Measurements from ENCODE around the gene HAPSTR1. TPM values are rescaled to one million over a fixed set of nuclear protein-coding genes. Genes with fewer than 3 reads are reported as not detected.

HAPSTR1 gene
- total RNA-seq, 1 experiment from 2014 or later: 88.9 TPM

DNA sequence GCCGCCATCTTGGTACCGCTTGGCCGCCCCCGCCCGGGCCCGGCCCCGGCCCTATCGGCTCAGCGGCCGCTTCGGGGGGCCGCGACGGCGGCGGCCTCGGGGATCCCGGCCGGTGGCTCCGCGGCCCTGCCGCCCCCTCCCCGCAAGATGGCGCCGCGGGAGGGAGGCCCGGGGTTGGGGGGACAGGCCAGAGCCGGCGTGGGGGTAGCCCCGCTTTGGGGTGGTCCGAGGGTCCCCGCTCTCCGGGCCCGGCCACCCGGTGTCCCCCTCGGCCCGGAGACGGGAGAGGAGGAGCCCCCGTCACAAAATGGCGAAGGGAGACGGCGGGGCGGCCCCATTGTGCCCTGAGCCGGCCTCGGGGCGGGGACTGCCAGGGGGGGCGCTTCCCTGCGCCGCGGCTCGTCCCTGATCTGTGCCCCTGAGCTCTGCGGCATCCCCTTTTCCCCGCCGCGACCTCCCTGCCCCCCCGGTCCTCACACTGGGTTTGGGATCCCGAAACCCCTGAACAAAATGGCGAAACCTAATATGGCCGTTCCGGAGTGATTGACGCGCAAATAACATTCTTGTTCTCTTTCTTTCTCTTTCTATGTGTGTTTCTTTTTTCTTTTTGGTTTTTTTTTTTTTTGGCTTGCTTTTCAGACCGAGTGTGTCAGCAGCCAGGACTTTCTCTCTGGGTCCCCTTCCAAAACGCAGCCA is 986 bp downstream of the HAPSTR1 start:
- no TSS peak for BruUV-seq (replicated peaks)
- intact Hi-C loops (cut with micrococcal nuclease): loop anchor here (5.0 to 10.0 kb wide), 2 partner anchors 35 to 158 kb away; no protein-coding TSS in a partner anchor
- Mint-ChIP-seq H3K9me3 (ENCODE audit: unreplicated experiment) (no peaks in the 10 kb centered on the region), H3K4me3 (ENCODE audit: unreplicated experiment) (peak overlapping the region; percentile 87), H3K27ac (ENCODE audit: low read depth, unreplicated experiment) (peak overlapping the region; percentile 95), H3K36me3 (ENCODE audit: insufficient read depth, unreplicated experiment) (peaks cover 54% of the 10 kb centered on the region), H3K27me3 (ENCODE audit: insufficient read depth, unreplicated experiment) (no peaks in the 10 kb centered on the region), H3K4me1 (ENCODE audit: insufficient read depth, unreplicated experiment) (peaks cover 31% of the 10 kb centered on the region)
- TF ChIP-seq, protein P1, sequence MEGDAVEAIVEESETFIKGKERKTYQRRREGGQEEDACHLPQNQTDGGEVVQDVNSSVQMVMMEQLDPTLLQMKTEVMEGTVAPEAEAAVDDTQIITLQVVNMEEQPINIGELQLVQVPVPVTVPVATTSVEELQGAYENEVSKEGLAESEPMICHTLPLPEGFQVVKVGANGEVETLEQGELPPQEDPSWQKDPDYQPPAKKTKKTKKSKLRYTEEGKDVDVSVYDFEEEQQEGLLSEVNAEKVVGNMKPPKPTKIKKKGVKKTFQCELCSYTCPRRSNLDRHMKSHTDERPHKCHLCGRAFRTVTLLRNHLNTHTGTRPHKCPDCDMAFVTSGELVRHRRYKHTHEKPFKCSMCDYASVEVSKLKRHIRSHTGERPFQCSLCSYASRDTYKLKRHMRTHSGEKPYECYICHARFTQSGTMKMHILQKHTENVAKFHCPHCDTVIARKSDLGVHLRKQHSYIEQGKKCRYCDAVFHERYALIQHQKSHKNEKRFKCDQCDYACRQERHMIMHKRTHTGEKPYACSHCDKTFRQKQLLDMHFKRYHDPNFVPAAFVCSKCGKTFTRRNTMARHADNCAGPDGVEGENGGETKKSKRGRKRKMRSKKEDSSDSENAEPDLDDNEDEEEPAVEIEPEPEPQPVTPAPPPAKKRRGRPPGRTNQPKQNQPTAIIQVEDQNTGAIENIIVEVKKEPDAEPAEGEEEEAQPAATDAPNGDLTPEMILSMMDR (IDR thresholded peaks at IDR 0.05; ENCODE audit: unreplicated experiment): peak; percentile 6
- CTCF ChIA-PET: interaction anchor here (0.6 to 1.8 kb wide), 8 partner anchors 8 to 96 kb away, joined by 3 to 8 read pairs (median 4); no protein-coding TSS in a partner anchor
- no peak for DNase-seq (ENCODE audit: unreplicated experiment)
- POLR2A ChIA-PET: interaction anchor here (0.7 to 4.6 kb wide), 12 partner anchors 9 to 224 kb away, joined by 3 to 63 read pairs (median 5); partner anchors contain the start of genes CARHSP1 and USP7

DNA sequence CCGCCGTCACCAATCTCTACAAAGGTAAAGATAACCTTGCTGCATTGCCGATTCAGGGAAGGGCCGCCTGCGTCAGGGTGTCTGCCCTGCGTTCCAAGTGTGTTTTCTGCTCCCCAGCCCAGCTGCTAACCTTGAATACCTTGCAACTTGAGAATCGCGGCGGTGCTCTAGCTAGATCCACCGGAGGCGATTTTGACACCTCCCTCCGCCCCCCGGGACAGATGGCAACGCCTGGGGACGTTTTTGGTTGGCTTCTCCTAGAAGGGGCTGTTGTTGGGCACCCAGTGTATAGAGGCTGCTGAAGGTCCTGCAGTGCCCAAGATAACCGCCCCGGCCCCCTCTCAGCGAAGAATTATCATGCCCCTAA is 1.5 kb downstream of the HAPSTR1 start:
- intact Hi-C loops (cut with micrococcal nuclease): loop anchor here (5.0 to 10.0 kb wide), 2 partner anchors 34 to 158 kb away; no protein-coding TSS in a partner anchor
- no peak for DNase-seq (ENCODE audit: unreplicated experiment)
- Mint-ChIP-seq H3K4me3 (ENCODE audit: unreplicated experiment) (peak overlapping the region; percentile 87), H3K27ac (ENCODE audit: low read depth, unreplicated experiment) (peak overlapping the region; percentile 95), H3K36me3 (ENCODE audit: insufficient read depth, unreplicated experiment) (peaks cover 60% of the 10 kb centered on the region), H3K4me1 (ENCODE audit: insufficient read depth, unreplicated experiment) (peaks cover 36% of the 10 kb centered on the region), H3K27me3 (ENCODE audit: insufficient read depth, unreplicated experiment) (no peaks in the 10 kb centered on the region), H3K9me3 (ENCODE audit: unreplicated experiment) (no peaks in the 10 kb centered on the region)
- ChIA-PET POLR2A (interaction anchor here (0.7 to 4.6 kb wide), 10 partner anchors 9 to 1216 kb away, joined by 3 to 63 read pairs (median 6); partner anchors contain the start of gene CARHSP1), CTCF (interaction anchor here (1.1 to 1.7 kb wide), 6 partner anchors 9 to 89 kb away, joined by 3 to 8 read pairs (median 4); no protein-coding TSS in a partner anchor)
- BruUV-seq (replicated peaks): no TSS peak
- TF ChIP-seq, protein P1 (IDR thresholded peaks at IDR 0.05; ENCODE audit: unreplicated experiment): no peak

DNA sequence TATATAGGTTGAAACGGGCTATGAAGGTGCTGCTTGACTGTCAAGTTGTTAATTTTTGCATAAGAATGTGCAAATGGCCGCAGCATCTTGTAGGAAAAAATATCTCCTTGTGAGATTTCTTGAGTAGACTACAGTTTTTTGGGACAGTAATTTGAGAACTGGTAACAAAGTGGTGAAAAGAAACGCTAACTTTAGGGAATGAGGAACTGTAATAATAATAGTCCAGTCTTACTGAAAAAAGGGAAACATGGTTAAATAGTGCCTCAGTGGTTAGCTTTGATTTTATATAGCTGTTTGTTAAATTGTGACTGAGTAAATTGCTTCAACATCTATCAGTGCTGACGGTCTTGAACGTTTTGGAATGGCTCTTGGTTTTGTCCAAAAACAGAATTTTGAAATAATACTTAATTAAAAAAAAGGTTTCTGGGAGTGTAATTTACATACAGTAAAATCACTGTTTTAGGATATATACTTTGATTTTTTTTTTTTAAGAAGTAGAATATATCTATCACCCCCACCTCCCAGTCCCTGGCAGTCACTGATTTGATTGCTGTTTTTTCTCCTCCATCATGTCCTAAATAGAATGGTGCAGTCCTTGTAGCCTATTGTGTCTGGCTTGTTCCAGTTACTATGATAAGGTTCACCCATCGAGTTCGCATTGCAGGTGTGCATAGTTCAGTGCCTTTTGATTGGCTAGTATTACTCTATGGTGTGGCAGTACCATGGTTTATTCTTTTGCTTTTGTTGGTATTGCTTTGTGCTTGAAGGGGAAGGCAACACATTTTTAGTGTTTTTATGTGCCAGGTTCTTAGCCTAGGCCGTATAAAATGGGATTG is 2.8 kb downstream of the HAPSTR1 start:
- Mint-ChIP-seq H3K4me1 (ENCODE audit: insufficient read depth, unreplicated experiment) (peaks cover 49% of the 10 kb centered on the region), H3K9me3 (ENCODE audit: unreplicated experiment) (no peaks in the 10 kb centered on the region), H3K27me3 (ENCODE audit: insufficient read depth, unreplicated experiment) (no peaks in the 10 kb centered on the region), H3K36me3 (ENCODE audit: insufficient read depth, unreplicated experiment) (peaks cover 72% of the 10 kb centered on the region), H3K4me3 (ENCODE audit: unreplicated experiment) (peak overlapping the region; percentile 87), H3K27ac (ENCODE audit: low read depth, unreplicated experiment) (no peak overlapping the region)
- ChIA-PET POLR2A (interaction anchor here (0.7 to 4.6 kb wide), 5 partner anchors 8 to 1215 kb away, joined by 3 to 41 read pairs (median 5); no protein-coding TSS in a partner anchor), CTCF (interaction anchor here (0.6 to 1.6 kb wide), 5 partner anchors 8 to 1340 kb away, joined by 3 to 8 read pairs (median 4); no protein-coding TSS in a partner anchor)
- intact Hi-C loops (cut with micrococcal nuclease): loop anchor here (5.0 to 10.0 kb wide), 2 partner anchors 33 to 159 kb away; no protein-coding TSS in a partner anchor
- DNase-seq (ENCODE audit: unreplicated experiment): no peak
- no TSS peak for BruUV-seq (replicated peaks)
- TF ChIP-seq, protein P1 (IDR thresholded peaks at IDR 0.05; ENCODE audit: unreplicated experiment): no peak
